GM21381 (cell line): ENCODE results near the gene SRGAP3.

Experiments
- ATAC-seq: cut with Tn5 transposase; IDR thresholded peaks from one replicate; pipeline ENCODE4 v1.9.1; 2021; ENCODE audit warnings: mild to moderate bottlenecking, moderate library complexity; ENCODE audit not compliant: unreplicated experiment

The SRGAP3 gene

GRCh38 chr3:9229325-9229724 is 20.1 kb downstream of the SRGAP3 start:
- no peak for ATAC-seq

GRCh38 chr3:9226326-9226725 is 23.1 kb downstream of the SRGAP3 start:
- ATAC-seq, result no peak

DNA sequence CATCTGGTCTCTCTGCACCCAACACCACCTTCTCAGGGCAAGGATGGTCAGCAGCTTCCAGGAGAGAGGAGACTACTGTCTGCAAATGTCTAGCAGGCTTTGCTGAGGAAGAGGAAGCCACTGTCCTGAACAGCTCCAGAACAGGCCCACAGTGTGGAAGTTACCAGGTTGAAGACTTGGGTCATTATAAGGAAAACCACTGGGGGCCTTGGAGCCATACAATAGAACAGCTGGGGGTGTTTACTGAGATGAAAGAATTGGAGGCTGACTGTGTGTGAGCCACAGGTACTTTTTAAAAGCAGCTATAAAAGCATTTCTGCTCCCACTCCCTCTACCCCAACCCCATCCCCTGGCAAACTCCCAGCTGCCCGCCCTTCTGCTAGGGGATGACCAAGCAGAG is 24.2 kb downstream of the SRGAP3 start:
- ATAC-seq, result no peak

- peak; percentile 95 for ATAC-seq
Observed at GRCh38 chr3:9224490-9224889, 25.0 kb downstream of the SRGAP3 start.

DNA sequence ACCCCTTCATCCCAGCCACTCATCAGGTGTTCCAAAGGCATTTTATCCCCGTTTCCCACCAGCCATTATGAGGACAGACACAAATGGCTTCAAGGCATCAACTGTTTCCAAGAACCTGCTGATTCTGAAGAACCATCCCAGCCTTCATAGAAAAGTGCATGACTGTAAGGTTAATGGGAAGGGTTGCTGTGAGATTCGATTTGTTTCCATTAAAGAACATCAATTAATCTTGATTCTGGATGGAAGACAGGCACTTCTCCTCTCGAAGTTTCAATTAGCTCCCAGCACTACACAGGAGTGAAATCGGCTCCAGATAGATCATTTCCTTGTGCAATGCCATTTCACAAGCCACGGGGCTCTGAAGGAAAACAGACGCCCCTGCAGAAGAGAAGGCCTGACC is 25.8 kb downstream of the SRGAP3 start:
- ATAC-seq, result no peak

DNA sequence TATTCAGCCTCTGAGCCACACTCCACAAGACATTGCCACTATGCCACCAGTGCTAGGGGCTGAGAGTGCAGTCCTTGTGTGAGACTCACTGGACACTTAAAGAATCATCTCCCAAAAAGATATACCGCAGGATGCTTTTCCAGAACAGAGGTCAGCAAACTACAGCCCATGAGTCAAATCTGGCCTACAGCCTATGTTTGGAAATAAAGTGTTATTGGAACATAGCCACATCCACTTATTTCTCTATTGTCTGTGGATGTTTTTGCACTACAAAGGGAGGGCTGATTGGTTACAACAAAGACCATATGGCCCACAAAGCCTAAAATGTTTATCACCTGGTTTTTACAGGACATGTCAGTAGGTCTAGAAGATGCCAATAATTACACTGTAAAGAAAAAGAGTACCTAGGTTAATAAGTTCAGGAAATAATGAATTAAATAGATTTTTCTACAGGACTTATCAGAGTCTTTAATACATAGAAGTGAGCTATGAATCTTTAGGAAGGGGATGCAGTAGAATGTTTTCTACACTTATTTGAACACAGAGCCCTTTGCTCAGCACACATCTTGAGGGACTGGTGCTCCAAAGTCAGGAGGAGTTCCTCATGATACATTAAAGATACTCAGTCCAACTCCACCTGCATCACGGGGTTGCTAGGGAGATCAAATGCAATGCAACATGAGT is 26.3 kb downstream of the SRGAP3 start:
- ATAC-seq, result no peak

DNA sequence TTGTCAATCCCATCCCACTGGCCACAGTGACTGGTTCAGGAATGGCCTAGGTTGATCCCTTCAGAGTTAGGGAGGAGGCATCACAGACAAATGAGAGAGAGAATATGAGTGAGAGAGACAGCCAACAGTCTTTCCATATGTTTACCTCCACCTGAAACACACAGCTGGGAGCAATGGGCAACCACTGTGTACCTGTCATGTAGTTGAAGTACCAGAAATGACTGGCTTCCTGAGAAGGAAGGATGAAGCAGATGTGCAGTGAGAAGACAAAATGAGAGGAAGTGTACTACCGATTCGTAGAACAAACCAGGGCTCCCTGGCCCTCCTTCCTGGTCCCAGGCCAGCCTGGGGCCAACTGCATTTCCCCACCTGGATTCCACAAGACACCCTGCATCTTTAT is 27.4 kb downstream of the SRGAP3 start:
- no peak for ATAC-seq

DNA sequence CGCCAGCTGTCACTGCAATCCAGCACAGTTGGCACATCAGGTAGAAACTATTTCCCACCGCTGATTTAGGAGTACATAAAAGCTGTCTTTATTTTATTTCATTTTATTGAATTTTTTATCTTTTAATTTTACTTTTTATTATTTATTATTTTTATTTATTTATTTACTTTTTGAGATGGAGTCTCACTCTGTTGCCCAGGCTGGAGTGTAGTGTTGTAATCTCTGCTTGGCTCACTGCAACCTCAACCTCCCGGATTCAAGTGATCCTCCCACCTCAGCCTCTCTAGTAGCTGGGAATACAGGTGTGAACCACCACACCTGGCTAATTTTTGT is 31.0 kb downstream of the SRGAP3 start:
- no peak for ATAC-seq

- ATAC-seq, result no peak
Observed at GRCh38 chr3:9217784-9218513, 31.5 kb downstream of the SRGAP3 start.

DNA sequence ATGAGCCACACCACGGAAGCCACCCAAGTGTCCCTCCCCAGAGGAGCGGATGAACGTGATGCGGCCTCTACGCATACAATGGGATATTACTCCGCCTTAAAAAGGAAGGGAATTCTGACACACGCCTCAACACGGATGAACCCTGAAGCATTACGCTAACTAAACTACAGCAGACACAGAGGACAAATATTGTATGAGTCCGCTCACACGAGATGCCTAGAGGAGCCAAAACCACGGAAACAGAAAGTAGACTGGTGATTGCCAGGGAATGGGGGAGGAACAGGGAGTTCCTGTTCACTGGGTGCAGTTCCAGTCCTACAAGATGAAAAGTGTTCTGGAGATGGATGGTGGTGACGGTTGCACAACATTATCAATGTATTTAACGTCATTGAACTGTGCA is 32.7 kb downstream of the SRGAP3 start:
- ATAC-seq, result no peak

DNA sequence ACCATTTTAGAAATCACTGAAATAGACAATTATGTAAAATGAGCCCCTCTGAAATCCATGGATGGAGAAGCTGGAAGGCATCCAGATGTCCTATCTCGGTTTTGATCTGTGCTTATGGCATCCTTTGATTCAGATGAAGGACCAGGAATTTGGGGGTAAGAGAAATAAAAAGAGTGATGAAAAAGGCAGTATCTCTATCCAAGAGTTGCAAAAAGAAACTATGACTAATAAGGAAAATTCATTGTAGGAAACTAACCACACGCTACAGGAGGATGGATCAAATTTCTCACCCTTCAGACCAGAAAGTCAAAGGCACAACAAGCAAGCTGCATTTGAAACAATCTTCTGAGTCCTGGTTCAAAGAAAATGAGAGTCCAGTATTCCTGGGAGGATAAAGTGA is 34.8 kb downstream of the SRGAP3 start:
- no peak for ATAC-seq

DNA sequence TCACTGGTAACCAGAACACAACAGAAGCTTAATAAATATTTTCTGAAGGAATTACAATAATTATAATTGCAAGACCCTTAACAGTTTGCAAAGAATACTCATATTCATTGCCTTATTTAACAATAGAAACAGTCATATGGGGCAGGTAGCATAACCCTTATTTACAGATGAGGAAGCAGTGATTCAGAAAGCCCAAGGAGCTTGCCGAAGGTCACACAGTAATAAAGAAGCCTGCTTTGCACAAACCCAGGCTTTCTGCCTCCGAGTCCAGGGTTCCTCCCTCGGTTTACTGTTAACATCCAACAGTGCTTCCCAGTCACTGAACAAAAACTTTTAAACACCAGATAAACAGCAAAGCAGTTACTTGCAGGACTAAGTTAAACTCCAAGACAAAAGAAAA is 35.3 kb downstream of the SRGAP3 start:
- no peak for ATAC-seq

- no peak for ATAC-seq
Observed at GRCh38 chr3:9213019-9213634, 36.3 kb downstream of the SRGAP3 start.

- ATAC-seq, result no peak
Observed at GRCh38 chr3:9211155-9211950, 38.1 kb downstream of the SRGAP3 start.

- no peak for ATAC-seq
Observed at GRCh38 chr3:9209777-9210176, 39.7 kb downstream of the SRGAP3 start.

DNA sequence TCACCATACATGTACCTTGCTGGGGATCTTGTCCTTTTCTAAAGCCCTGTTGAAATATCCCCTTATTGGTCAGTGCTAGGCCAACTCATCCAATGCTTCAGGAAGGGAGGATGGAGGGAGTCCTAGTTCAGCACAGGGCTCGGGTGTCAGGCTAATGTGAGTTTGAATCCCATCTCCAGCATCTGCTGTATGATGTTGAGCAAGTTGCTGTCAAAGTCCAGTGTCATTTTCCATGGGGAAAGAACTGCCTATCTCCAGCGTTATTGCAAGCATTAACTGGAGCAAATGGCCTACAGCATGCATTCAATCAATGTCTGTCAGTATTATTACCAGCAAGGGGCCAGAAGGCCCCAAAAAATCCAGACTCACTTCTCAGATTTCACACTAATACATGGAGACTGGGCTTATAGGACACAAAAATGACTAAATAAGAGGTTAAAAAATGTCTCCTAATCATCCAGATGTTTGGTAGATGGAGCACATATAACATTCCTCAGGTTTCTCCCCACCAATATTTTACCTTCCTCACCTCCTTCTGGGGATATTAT is 40.8 kb downstream of the SRGAP3 start:
- no peak for ATAC-seq

DNA sequence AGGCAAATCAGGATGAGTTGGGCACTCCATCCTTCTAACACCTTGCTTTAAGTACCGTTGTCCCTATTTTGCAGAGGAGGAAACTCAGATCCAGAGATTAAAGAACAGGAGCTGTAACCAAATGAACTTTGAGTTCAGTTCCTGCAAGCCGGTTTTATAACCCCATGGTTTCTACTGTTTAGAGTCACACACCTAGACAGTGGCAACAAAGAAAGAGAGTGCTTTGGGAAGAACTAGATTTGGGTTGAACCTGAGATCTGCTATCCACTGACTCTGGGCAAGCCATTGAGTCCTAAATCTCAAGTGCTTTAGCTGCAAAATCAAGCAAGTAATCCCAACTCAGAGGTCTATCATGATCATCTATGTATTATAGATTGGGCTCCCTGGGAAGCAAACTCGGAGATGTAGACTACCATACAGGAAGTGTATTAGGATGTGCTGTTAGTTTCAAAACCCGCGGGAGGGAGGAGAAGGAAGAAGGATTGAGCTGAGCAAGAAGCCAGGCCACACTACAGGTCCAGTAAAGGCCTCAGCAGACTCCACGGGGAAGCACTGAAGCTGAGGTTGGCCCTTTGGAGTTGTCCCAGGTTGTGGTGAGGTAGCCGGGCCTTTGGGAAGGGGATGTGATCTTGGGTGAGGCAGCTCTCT is 42.2 kb downstream of the SRGAP3 start:
- ATAC-seq, result no peak

GRCh38 chr3:9206287-9206686 is 43.2 kb downstream of the SRGAP3 start:
- ATAC-seq, result no peak

GRCh38 chr3:9205345-9206143 is 43.9 kb downstream of the SRGAP3 start:
- ATAC-seq, result no peak
